Kidney epithelial cell (primary cell): ENCODE measurements around the gene GPR149. TPM values are rescaled to one million over a fixed set of nuclear protein-coding genes. Genes with fewer than 3 reads are reported as not detected.

Source experiments
- DNase-seq: peaks from one replicate; pipeline ENCODE4 v3.0.0-alpha.2; 2010; ENCODE audit warnings: low read depth
- H3K27me3 ChIP-seq: 2 replicates; pipeline ENCODE4 v1.6.0; 2011; ENCODE audit warnings: low read length; ENCODE audit not compliant: control insufficient read depth, insufficient read depth
- H3K36me3 ChIP-seq: 2 replicates; pipeline ENCODE4 v1.5.1; 2011; ENCODE audit warnings: low read length; ENCODE audit not compliant: control insufficient read depth, insufficient read depth
- H3K4me3 ChIP-seq: 2 replicates; pipeline ENCODE4 v1.5.1; 2011; ENCODE audit warnings: low read depth, mild to moderate bottlenecking, control low read depth, low read length
- CTCF ChIP-seq: IDR thresholded peaks from 2 replicates; pipeline ENCODE4 v1.5.1; 2011; ENCODE audit warnings: mild to moderate bottlenecking, moderate library complexity, low read length, control low read depth, inconsistent platforms; ENCODE audit not compliant: insufficient read depth, poor library complexity, severe bottlenecking
- total RNA-seq: library from RNA; depleted of rRNA; stranded (reverse); fragments of >200 nt; gene quantifications from 2 replicates; pipeline ENCODE4 v1.2.3, GENCODE V29; 2015

The GPR149 gene
- total RNA-seq, 1 donor from 2014 or later: not detected

GRCh38 chr3:154334973-154335420 lies 95.0 kb downstream of the GPR149 start:
- Histone ChIP-seq H3K36me3 (no peaks in the 10 kb centered on the region), H3K27me3 (no peaks in the 10 kb centered on the region), H3K4me3 (no peak overlapping the region)
- DNase-seq: no peak
- peak; percentile 47 for TF ChIP-seq CTCF

GRCh38 chr3:154327871-154328270 lies 102.1 kb downstream of the GPR149 start:
- no peak for TF ChIP-seq CTCF
- DNase-seq: no peak
- Histone ChIP-seq H3K36me3 (no peaks in the 10 kb centered on the region), H3K4me3 (no peak overlapping the region), H3K27me3 (no peaks in the 10 kb centered on the region)

GRCh38 chr3:154324919-154325318 lies 105.1 kb downstream of the GPR149 start:
- H3K4me3 ChIP-seq: no peak overlapping the region
- no peak for DNase-seq
- H3K27me3 ChIP-seq: no peaks in the 10 kb centered on the region
- H3K36me3 ChIP-seq: no peaks in the 10 kb centered on the region
- TF ChIP-seq CTCF: no peak

GRCh38 chr3:154323891-154324738 lies 105.9 kb downstream of the GPR149 start, which contains the start of gene DHX36:
DHX36 (minus strand) TSS chr3:154324487; CDS start chr3:154324416, 71 bp downstream.
- Histone ChIP-seq H3K4me3 (peak within 1 kb of the TSS; percentile 95), H3K36me3 (no peaks in the 10 kb centered on the region), H3K27me3 (no peaks in the 10 kb centered on the region)
- DNase-seq: peak; percentile 70
- TF ChIP-seq CTCF: no peak

GRCh38 chr3:154316974-154317767 lies 112.8 kb downstream of the GPR149 start:
- no peak overlapping the region for H3K4me3 ChIP-seq

More at GRCh38 chr3:154316974-154317767, 112.8 kb downstream of the GPR149 start:
- Histone ChIP-seq H3K36me3 (peaks cover 1% of the 10 kb centered on the region), H3K27me3 (no peaks in the 10 kb centered on the region)
- DNase-seq: no peak
- no peak for TF ChIP-seq CTCF
